ENCODE results near the gene ZNF91.

- TF ChIP-seq POLR2A (IDR thresholded peaks at IDR 0.05) (no peak), CTCF (IDR thresholded peaks at IDR 0.05) (no peak)
Measured at GRCh38 chr19:23440207-23440606, 44.9 kb upstream of the ZNF91 start.
